GM19467 (cell line): ENCODE data around the gene MRPL50.
"Not testable (repeated sequence)": the region's sequence is repeated elsewhere in the genome, so short reads cannot be mapped to it uniquely, and the experiment has no call there.

Experiments
- ATAC-seq: cut with Tn5 transposase; IDR thresholded peaks from one replicate; pipeline ENCODE4 v1.9.1; 2021; ENCODE audit warnings: mild to moderate bottlenecking, moderate library complexity; ENCODE audit not compliant: unreplicated experiment

MRPL50 gene

GRCh38 chr9:101418518-101419430 lies 20.4 kb upstream of the MRPL50 start:
- ATAC-seq = no peak

GRCh38 chr9:101417977-101418376 lies 19.6 kb upstream of the MRPL50 start:
- ATAC-seq = no peak

- no peak for ATAC-seq
Observed at GRCh38 chr9:101417389-101417788, 19.0 kb upstream of the MRPL50 start.

GRCh38 chr9:101415578-101415977 lies 17.2 kb upstream of the MRPL50 start:
- no peak for ATAC-seq

DNA sequence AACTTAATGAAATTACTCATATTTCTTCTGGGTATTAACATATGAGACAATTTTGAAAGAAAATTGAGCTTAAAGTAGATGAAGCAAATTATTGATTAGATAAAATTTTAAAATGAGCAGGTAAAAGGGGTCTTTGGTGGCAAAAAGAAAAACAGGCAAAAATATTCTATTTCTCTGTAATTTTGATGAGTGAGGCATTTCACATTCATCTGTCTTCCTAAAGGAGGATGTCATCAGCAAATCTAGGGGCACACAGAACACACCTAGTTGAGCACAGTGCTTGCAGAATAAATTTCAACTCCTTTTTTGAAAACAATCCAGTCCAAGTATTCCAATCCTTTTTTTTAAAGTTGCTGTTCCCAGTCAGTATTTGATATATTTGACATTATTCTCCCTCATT lies 16.4 kb upstream of the MRPL50 start:
- no peak for ATAC-seq

DNA sequence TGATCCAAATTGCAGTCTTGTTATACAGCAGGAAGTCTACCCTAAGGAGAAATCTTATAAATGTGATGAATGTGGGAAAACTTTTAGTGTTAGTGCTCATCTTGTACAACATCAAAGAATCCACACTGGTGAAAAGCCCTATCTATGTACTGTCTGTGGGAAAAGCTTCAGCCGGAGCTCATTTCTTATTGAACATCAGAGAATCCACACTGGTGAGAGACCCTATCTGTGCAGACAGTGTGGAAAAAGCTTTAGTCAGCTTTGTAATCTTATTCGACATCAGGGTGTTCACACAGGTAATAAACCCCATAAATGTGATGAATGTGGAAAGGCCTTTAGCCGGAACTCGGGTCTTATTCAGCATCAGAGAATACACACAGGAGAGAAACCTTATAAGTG lies 10.7 kb upstream of the MRPL50 start:
- ATAC-seq = no peak

DNA sequence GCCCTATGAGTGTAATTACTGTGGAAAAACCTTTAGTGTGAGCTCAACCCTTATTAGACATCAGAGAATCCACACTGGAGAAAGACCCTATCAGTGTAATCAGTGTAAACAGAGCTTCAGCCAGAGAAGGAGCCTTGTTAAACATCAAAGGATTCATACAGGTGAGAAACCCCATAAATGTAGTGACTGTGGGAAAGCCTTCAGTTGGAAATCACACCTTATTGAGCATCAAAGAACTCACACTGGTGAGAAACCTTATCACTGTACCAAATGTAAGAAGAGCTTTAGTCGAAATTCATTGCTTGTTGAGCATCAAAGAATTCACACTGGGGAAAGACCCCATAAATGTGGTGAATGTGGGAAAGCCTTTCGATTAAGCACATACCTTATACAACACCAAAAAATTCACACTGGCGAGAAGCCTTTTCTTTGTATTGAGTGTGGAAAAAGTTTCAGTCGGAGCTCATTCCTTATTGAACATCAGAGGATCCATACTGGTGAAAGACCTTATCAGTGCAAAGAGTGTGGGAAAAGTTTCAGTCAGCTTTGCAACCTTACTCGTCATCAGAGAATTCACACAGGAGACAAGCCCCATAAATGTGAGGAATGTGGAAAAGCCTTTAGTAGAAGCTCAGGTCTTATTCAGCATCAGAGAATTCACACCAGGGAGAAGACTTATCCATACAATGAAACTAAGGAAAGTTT lies 10.1 kb upstream of the MRPL50 start:
- ATAC-seq = no peak

DNA sequence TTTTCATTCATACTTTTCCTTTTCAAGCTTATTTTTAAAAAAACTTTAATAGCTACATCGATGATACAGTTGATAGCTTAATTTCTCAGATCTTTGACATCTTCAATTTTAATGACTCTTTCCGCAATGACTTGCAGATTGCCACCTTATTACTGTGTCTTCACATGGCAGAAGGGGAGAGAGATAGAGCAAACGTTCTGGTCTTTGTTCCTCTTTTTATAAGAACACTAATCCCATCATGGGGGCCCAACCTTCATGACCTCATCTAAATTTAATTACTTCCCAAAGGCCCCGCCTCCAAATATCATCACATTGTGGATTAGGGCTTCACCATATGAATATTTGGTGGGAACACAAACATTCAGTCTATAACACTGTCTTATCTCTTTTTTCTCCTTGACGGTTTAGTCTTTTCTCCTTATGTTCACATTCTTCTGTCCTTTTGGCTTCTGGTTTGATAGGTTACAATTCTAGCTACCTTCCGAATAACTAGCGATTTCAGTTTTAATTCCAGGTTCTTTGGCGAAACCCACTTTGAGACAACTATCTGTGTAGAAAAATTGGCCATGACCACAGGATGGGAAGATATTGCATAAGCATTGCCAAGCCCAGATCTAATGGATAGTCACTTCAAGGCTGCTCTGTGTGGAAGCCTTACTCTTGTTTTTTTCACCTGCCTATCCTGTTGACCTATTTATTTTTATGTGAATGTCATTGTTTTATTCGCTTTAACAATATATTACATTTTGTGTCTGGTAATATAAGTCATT lies 5.3 kb upstream of the MRPL50 start:
- no peak for ATAC-seq

GRCh38 chr9:101400120-101400519 lies 1.7 kb upstream of the MRPL50 start:
- no peak for ATAC-seq

DNA sequence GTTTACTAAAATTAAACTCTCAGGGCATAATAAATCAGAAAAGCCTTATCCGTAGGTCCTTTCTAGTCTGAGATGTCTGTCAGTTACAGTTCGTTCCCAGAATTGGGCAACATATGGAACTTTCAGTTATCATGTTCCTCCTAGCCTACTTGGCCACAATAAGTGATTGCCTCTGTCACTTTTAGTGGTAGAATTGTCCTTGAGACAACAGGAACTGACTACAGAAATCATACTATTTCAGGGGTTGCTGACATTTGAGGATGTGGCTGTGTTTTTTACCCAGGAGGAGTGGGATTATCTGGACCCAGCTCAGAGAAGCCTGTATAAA lies 1.2 kb upstream of the MRPL50 start:
- no peak for ATAC-seq

DNA sequence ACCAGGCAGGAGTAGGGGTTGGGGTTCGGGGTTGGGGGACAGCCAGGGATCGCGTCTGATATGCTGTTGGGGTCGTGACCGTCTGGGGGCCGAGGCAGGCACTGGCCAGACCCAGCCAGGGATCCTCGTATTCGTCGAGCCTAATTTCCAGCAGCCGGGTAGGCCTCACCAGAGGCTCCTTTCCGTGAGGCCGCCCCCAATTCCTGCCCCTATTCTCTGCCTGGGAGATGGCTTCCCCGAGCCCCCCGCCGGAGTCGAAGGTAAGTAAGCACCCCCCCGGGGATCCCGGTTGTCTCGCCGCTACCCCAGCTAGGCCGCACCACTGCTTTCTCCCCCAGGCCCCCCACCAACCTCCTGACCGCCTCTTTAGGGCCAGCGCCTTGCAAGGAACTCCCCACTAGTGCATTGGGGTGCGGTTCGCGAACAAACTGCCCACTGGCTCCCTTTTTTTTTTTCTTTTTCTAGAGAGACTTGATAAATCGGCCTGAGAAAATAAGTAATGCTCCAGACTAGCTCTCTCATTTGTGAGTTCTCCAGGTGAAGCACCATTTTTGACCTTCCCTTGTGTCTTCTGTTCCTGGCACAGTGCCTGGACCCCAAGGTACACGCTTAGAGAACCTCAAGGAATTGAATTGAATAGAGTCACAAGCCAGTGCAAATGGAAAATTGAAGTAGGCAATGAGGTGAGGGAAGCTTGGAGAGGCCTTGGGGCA lies 668 bp upstream of the MRPL50 start:
- ATAC-seq = peak; percentile 6

DNA sequence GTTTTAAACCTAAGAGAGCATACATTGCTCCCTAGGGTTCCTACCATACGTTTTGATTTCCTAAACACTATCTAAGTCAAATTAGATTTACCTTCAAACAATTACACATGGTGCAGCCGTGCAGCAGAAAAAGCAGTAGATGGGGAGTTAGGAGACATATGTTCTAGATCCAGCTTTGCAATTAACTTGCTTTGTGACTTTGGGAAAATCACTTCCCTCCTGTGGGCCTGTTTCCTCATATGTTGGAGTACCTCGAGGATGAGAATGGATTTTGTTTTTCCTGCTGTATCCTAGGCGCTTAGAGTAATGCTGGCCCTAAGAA lies 711 bp downstream of the MRPL50 start:
- no peak for ATAC-seq

DNA sequence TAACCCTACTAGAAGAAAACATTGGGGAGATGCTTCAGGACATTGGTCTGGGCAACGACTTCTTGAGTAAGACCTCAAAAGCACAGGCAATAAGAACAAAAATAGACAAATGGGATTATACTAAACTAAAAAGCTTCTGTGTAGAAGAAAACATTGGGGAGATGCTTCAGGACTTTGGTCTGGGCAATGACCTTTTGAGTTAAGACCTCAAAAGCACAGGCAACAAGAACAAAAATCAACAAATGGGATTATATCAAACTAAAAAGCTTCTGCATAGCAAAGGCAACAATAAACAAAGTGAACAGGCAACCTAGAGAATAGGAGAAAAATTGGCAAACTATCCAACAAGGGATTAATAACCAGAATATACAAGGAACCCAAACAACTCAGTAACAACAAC lies 3.7 kb downstream of the MRPL50 start:
- ATAC-seq = no peak

- ATAC-seq = no peak
Observed at GRCh38 chr9:101393135-101393534, 5.3 kb downstream of the MRPL50 start.

DNA sequence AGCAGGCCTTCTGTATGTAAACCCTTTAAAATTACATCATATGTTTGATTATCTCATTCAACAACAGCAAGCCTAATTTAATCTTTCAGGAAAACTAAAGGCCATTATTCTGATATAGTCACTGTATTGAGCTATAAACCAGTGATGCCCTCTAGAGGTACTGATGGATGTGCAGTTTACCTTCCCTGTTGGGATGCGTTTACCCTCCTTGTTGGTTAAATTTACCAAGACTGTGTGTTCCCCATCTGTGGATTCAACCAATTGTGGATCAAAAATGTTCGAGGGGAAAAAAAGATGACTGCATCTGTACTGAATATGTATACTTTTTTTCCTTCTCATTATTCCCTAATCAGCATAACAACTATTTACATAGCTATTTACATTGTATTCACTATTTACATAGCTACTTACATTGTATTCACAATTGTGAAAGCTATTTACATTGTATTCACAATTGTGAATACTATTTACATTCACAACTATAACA lies 9.9 kb downstream of the MRPL50 start:
- ATAC-seq = no peak

GRCh38 chr9:101387871-101388506 lies 10.4 kb downstream of the MRPL50 start:
- ATAC-seq = peak; percentile 84

DNA sequence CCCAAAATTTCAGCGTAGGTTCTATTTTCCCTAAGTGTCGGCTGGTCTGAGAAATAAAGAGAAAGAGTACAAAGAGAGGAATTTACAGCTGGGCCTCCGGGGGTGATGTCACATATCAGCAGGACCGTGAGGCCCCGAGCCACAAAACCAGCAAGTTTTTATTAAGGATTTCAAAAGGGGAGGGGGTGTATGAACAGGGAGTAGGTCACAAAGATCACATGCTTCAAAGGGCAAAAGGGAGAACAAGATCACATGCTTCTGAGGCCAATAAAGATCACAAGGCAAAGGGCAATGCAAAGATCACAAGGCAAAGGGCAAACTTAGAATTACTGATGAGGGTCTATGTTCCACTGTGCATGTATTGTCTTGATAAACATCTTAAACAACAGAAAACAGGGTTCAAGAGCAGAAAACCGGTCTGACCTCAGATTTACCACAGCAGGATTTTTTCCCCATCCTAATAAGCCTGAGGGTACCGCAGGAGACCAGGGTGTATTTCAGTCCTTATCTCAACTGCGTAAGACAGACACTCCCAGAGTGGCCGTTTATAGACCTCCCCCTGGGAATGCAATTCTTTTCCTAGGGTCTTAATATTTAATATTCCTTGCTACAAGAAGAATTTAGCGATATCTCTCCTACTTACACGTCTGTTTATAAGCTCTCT lies 13.4 kb downstream of the MRPL50 start, which contains the start of gene BAAT:
Gene BAAT (minus strand): TSS at position 134 of the 664 bp plus-strand sequence. CDS start 13,602 bp downstream, outside the sequence.
- ATAC-seq = not testable (repeated sequence)

DNA sequence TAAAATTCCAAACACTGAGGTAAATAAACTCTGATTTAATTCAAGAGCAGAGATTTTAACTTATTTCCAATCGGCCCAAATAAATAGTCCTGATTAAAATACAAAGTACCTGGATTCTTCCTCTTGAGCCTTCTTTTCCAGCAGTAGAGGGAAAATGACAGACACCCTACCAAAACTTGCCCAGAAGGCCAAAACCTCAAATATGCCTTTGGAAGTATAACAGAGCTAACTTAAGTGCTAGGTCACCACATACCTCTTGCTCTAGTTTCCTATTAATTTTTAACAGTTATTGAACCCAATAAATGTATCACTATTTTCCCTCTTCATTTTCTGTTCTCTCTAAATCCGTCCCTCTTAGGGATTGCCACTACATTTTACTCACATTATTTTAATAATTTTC lies 15.1 kb downstream of the MRPL50 start:
- ATAC-seq = no peak

DNA sequence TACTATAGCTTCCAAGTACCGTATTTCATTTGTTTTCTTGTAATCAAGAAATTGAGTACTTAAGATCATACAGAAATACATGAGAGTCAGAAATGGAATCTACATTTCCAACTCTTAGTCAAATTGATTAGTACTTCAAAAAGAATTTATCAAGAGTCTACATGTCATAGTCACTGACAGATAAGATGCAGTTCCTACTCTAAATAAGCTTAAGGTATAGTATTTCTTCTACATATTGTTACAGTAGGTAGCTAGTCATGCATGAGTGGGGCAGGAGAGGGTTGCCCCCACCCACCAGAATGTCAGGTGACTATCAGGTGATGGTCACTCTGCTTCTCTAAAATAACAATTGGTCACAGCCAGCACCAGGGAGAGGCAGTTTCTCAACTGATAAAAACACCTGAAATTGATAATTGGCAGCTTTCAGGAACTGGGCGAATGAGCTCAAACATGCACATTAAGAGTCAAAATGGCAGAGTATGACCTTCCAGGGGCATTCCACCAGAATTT lies 16.5 kb downstream of the MRPL50 start:
- no peak for ATAC-seq

DNA sequence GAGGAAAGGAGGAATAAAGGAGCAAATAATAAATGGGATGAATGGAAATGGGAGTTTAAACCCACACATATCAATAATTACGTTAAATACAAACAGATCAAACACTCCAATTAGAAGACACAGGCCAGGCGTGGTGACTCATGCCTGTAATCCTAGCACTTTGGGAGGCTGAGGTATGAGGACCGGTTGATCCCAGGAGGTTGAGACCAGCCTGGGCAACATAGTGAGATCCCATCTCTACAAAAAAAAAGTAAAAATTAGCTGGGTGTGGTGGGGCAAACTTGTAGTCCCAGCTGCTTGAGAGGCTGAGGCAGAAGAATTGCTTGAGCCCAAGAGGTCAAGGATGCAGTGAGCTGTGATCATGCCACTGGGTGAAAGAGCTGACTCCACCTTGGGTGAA lies 17.3 kb downstream of the MRPL50 start:
- no peak for ATAC-seq
